ENCODE measurements around the gene MRGPRF. TPM values are rescaled to one million over a fixed set of nuclear protein-coding genes. Genes with fewer than 3 reads are reported as not detected.

MRGPRF gene
- total RNA-seq, 3 donors from 2014 or later = 5.9 to 21.3 (median 12.9) TPM

DNA sequence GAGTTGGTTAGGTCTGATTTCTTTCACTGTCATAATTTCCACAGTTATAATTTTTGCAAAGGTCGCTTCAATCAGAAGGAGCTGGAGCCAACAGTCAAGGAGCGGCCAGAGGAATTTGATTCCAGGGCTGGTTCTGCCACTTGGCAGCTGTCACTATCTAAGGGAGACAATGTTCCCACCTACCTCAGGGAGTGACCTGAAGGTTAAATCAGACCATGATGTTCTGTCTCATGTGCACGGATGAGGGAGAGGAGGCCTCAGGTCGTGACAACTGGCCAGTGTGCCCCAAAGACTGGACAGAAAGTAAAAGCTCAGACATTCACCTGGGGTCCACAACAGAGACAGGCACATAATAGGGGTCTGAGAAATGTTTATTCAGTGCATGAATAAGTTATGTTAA is 39.8 kb downstream of the MRGPRF start:
- no peak for TF ChIP-seq POLR2AphosphoS5 (IDR thresholded peaks at IDR 0.05)
- no peak for TF ChIP-seq POLR2A (IDR thresholded peaks at IDR 0.05)
- TF ChIP-seq, protein P1, sequence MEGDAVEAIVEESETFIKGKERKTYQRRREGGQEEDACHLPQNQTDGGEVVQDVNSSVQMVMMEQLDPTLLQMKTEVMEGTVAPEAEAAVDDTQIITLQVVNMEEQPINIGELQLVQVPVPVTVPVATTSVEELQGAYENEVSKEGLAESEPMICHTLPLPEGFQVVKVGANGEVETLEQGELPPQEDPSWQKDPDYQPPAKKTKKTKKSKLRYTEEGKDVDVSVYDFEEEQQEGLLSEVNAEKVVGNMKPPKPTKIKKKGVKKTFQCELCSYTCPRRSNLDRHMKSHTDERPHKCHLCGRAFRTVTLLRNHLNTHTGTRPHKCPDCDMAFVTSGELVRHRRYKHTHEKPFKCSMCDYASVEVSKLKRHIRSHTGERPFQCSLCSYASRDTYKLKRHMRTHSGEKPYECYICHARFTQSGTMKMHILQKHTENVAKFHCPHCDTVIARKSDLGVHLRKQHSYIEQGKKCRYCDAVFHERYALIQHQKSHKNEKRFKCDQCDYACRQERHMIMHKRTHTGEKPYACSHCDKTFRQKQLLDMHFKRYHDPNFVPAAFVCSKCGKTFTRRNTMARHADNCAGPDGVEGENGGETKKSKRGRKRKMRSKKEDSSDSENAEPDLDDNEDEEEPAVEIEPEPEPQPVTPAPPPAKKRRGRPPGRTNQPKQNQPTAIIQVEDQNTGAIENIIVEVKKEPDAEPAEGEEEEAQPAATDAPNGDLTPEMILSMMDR (IDR thresholded peaks at IDR 0.05) = no peak
- no peak overlapping the region for H3K4me3 ChIP-seq
- no peaks in the 10 kb centered on the region for H3K9me3 ChIP-seq
- peak in 1 of 2 donors; percentile 9 for DNase-seq (ENCODE audit: low spot score in 2 of 2)
- no peak overlapping the region for H3K27ac ChIP-seq
- no peaks in the 10 kb centered on the region for H3K36me3 ChIP-seq
- H3K4me1 ChIP-seq = no peaks in the 10 kb centered on the region
- intact Hi-C loops (cut with DNase I; ENCODE audit: low total_unique reads) = no loop called here
- H3K27me3 ChIP-seq = no peaks in the 10 kb centered on the region

DNA sequence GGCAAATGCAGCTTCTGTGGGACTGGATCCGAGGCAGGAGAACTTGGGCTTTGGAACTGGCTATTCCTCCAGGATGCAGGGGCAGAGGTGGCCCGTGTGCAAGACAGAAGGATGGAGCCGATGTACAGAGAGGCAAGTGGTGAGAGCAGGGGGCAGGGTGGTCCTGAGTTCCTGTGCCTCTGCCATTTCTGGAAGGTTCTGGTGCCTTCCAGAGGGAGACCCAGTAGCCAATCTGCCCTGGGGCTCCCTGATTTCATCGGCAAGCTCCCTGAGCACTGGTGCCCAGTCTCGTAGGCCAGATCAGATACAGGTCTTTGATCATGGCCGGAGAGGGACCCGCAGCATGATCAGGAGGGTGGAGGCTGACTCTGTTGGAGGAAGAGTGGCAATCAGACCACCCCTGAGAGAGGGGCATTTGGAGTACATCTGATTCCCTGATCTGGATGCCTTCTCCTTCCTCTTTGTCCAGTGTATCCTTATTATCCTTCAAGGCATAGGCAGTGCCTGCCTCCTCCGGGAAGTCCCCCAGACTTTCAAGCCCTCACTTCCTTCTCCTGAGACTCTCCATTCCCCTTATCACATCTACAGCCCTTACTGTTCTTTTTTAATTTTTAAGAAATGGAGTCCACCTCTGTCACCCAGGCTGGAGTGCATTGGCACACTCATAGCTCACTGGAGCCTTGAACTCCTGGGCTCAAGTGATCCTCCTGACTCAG is 42.0 kb downstream of the MRGPRF start:
- Histone ChIP-seq H3K9me3 (no peaks in the 10 kb centered on the region), H3K27ac (no peak overlapping the region), H3K4me3 (no peak overlapping the region), H3K4me1 (no peaks in the 10 kb centered on the region), H3K36me3 (no peaks in the 10 kb centered on the region), H3K27me3 (no peaks in the 10 kb centered on the region)
- peak in 1 of 2 donors; percentile 22 for DNase-seq (ENCODE audit: low spot score in 2 of 2)
- intact Hi-C loops (cut with DNase I; ENCODE audit: low total_unique reads) = no loop called here
- TF ChIP-seq, protein P1 (IDR thresholded peaks at IDR 0.05) = no peak
- no peak for TF ChIP-seq POLR2A (IDR thresholded peaks at IDR 0.05)
- no peak for TF ChIP-seq POLR2AphosphoS5 (IDR thresholded peaks at IDR 0.05)

DNA sequence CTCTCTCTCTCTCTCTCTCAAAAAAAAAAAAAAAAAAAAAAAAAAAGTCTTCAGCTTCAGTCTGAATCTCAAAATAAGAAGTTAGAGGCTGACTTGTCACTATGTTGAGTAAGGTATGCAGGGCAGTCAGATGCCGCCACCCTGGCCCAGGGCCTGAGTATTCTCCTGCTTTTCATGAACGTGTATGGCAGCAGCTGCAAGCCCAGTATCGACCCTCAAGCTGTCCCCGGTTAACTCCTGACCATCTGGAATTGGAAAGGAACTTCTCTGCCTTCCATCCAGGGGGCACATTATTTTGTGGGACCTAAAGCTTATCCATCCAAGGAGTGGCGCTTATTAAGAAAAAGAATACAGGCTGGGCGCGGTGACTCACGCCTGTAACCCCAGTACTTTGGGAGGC is 43.7 kb downstream of the MRGPRF start:
- TF ChIP-seq, protein P1 (IDR thresholded peaks at IDR 0.05) = no peak
- TF ChIP-seq POLR2A (IDR thresholded peaks at IDR 0.05) (no peak), POLR2AphosphoS5 (IDR thresholded peaks at IDR 0.05) (no peak)
- Histone ChIP-seq H3K4me3 (no peak overlapping the region), H3K27ac (no peak overlapping the region), H3K27me3 (no peaks in the 10 kb centered on the region), H3K9me3 (no peaks in the 10 kb centered on the region), H3K36me3 (no peaks in the 10 kb centered on the region), H3K4me1 (no peaks in the 10 kb centered on the region)
- DNase-seq (ENCODE audit: low spot score in 2 of 2) = no peak
- intact Hi-C loops (cut with DNase I; ENCODE audit: low total_unique reads) = no loop called here

DNA sequence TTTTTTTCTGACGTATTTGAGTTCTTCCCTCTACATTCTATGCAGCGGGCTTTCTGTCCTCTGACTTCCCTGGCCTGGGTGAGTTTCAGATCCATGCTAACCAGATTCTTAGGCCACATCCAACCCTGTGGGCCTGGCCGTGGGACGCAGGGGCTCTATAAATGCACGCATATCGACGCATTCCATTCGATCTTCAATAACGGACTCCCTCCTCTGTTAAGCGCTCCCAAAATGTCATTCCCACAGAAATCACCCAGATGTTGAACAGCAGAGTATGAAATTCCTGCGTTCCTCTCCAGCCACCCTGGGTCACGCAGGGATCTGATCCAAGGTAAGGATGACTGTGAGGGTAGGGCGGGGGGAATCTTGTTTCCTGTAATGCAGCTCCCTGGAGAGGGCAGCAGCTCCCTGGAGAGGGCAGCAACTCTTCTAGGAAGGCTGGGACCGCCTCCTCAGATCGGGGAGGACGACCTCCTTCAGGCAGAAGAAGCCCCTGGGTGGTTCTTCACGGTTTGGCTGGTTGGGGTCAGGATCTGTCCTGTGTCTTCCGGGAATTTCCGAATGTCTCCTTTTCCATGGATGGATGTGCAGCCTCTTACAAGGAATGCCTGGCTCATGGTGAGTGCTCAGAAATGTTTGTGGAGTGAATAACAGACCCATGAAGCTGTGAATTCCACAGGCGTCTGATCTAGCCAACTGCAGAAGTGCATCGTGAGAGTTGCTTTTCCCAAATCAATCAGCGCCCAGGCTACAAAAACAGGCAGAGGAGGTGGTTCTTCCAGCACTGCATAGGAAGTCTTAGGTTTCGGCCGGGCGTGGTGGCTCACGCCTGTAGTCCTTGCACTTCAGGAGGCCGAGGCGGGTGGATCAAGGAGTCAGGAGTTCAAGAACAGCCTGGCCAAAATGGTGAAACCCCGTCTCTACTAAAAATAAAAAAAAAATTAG is 44.5 kb downstream of the MRGPRF start:
- no peak overlapping the region for H3K27ac ChIP-seq
- H3K4me1 ChIP-seq = no peaks in the 10 kb centered on the region
- no peaks in the 10 kb centered on the region for H3K9me3 ChIP-seq
- H3K36me3 ChIP-seq = no peaks in the 10 kb centered on the region
- H3K4me3 ChIP-seq = no peak overlapping the region
- no peaks in the 10 kb centered on the region for H3K27me3 ChIP-seq
- TF ChIP-seq POLR2AphosphoS5 (IDR thresholded peaks at IDR 0.05) (no peak), POLR2A (IDR thresholded peaks at IDR 0.05) (no peak)
- TF ChIP-seq, protein P1 (IDR thresholded peaks at IDR 0.05) = no peak
- intact Hi-C loops (cut with DNase I; ENCODE audit: low total_unique reads) = no loop called here
- DNase-seq (ENCODE audit: low spot score in 2 of 2) = peak in 1 of 2 donors; percentile 30

All from breast epithelium (tissue), 4 donors.